Calu3 (cell line): ENCODE data around the gene AMPD3. TPM values are rescaled to one million over a fixed set of nuclear protein-coding genes. Genes with fewer than 3 reads are reported as not detected.

Source experiments
- BruUV-seq: library from RNA; stranded (reverse); fragments of 400-500 nt; replicated peaks from 2 replicates; lab custom pipeline; 2021; lab: Mats Ljungman, UMichigan
- CTCF ChIA-PET: fragments of 300-600 bp; sonication (Branson Sonifier 250); formaldehyde crosslinking; loops from one replicate; lab custom pipeline; 2022; ENCODE audit warnings: antibody characterized with exemption; lab: Charles Lee
- DNase-seq: peaks from one replicate; pipeline ENCODE4 v3.0.0; 2022
- H3K27ac Mint-ChIP-seq: one replicate; pipeline ENCODE4 v1.8.0; 2022; ENCODE audit warnings: mixed read lengths; ENCODE audit not compliant: unreplicated experiment
- H3K27me3 Mint-ChIP-seq: one replicate; pipeline ENCODE4 v1.8.0; 2022; ENCODE audit warnings: mixed read lengths; ENCODE audit not compliant: unreplicated experiment
- H3K36me3 Mint-ChIP-seq: one replicate; pipeline ENCODE4 v1.8.0; 2022; ENCODE audit warnings: mild to moderate bottlenecking, moderate library complexity, mixed read lengths; ENCODE audit not compliant: insufficient read depth, unreplicated experiment
- H3K4me1 Mint-ChIP-seq: one replicate; pipeline ENCODE4 v1.8.0; 2022; ENCODE audit warnings: mild to moderate bottlenecking, low read depth, mixed read lengths; ENCODE audit not compliant: unreplicated experiment
- H3K4me3 Mint-ChIP-seq: one replicate; pipeline ENCODE4 v1.8.0; 2022; ENCODE audit warnings: mild to moderate bottlenecking, low read depth, moderate library complexity, mixed read lengths; ENCODE audit not compliant: unreplicated experiment
- H3K9me3 Mint-ChIP-seq: one replicate; pipeline ENCODE4 v1.8.0; 2022; ENCODE audit warnings: low read depth, mixed read lengths; ENCODE audit not compliant: unreplicated experiment
- CTCF ChIP-seq: fragments of 200-600 bp; IDR thresholded peaks from one replicate; pipeline ENCODE4 v1.8.0; 2022; ENCODE audit warnings: antibody characterized with exemption; ENCODE audit not compliant: unreplicated experiment
- intact Hi-C: fragments of 100-400 bp; cut with micrococcal nuclease; formaldehyde crosslinking; loops from one replicate; pipeline ENCODE4 v1.10.0; 2022; ENCODE audit not compliant: unreplicated experiment
- total RNA-seq: library from RNA; stranded (reverse); gene quantifications from 2 replicates; pipeline ENCODE4 v1.2.3, GENCODE V29; 2022

AMPD3 gene
- total RNA-seq, 1 experiment from 2014 or later = 2.1 TPM

DNA sequence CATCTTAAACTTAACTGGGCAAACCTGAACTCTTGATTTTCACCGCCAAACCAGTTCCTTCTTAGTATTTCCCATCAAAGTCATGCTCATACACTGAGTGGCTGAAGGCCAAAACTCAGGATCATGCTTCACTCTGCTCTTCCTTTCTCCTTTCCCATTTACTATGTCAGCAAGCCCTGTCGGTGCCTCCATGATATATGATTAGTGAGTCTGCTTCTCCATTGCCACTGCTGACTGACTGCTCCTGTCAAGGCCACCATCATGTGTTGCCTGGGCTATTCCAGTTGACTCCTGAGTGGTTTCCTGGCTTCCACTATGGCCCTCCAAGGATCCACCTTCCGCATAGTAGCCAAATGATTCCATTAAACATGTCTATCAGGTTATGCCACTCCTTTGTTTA lies 42.8 kb upstream of the AMPD3 start:
- H3K27ac Mint-ChIP-seq = no peak overlapping the region
- TF ChIP-seq CTCF = no peak
- intact Hi-C loops = no loop called here
- no TSS peak for BruUV-seq
- no peak overlapping the region for H3K4me3 Mint-ChIP-seq
- no peaks in the 10 kb centered on the region for H3K9me3 Mint-ChIP-seq
- no peaks in the 10 kb centered on the region for H3K36me3 Mint-ChIP-seq
- peaks cover 47% of the 10 kb centered on the region for H3K27me3 Mint-ChIP-seq
- H3K4me1 Mint-ChIP-seq = peaks cover 14% of the 10 kb centered on the region
- no peak for DNase-seq
- CTCF ChIA-PET = no interaction called here

GRCh38 chr11:10413268-10413667 lies 41.8 kb upstream of the AMPD3 start:
- Mint-ChIP-seq H3K9me3 (no peaks in the 10 kb centered on the region), H3K27ac (no peak overlapping the region), H3K4me3 (no peak overlapping the region), H3K36me3 (no peaks in the 10 kb centered on the region), H3K4me1 (peaks cover 7% of the 10 kb centered on the region), H3K27me3 (peaks cover 47% of the 10 kb centered on the region)
- BruUV-seq = no TSS peak
- peak; percentile 32 for DNase-seq
- no peak for TF ChIP-seq CTCF
- intact Hi-C loops = no loop called here
- CTCF ChIA-PET = interaction anchor here (0.6 to 1.0 kb wide), 5 partner anchors 173 to 323 kb away, joined by 3 to 5 read pairs (median 4); no protein-coding TSS in a partner anchor

DNA sequence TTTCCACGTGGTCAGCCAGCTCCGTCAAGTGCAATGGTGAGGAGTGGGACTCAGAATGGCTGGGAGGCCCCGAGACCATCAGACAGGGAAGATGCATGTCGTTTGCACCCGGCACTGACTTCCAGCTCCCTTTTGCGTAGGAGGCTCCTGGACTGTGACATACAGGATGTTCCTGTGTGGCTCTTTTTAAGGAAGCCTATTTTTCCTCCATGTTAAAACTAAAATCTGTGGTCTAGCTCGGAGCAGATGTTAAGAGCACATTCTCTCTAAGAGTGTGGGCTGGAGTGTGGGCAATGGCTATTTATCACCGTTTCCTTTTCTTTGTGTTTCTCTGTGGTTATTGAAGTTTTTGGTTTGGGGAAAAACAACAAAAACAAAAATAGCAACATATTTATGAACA lies 40.9 kb upstream of the AMPD3 start:
- intact Hi-C loops = no loop called here
- H3K4me1 Mint-ChIP-seq = peaks cover 7% of the 10 kb centered on the region
- CTCF ChIA-PET = interaction anchor here (1.0 kb wide), 1 partner anchor 321 kb away, joined by 4 read pairs; no protein-coding TSS in a partner anchor
- TF ChIP-seq CTCF = no peak
- DNase-seq = no peak
- H3K27ac Mint-ChIP-seq = no peak overlapping the region
- peaks cover 47% of the 10 kb centered on the region for H3K27me3 Mint-ChIP-seq
- no peaks in the 10 kb centered on the region for H3K9me3 Mint-ChIP-seq
- BruUV-seq = no TSS peak
- no peaks in the 10 kb centered on the region for H3K36me3 Mint-ChIP-seq
- no peak overlapping the region for H3K4me3 Mint-ChIP-seq

- peaks cover 47% of the 10 kb centered on the region for H3K27me3 Mint-ChIP-seq
- intact Hi-C loops = no loop called here
- no peaks in the 10 kb centered on the region for H3K36me3 Mint-ChIP-seq
- CTCF ChIA-PET = no interaction called here
- no TSS peak for BruUV-seq
- no peak for DNase-seq
- H3K4me1 Mint-ChIP-seq = peaks cover 7% of the 10 kb centered on the region
- H3K9me3 Mint-ChIP-seq = no peaks in the 10 kb centered on the region
- no peak for TF ChIP-seq CTCF
- no peak overlapping the region for H3K4me3 Mint-ChIP-seq
- no peak overlapping the region for H3K27ac Mint-ChIP-seq
Measured at GRCh38 chr11:10414659-10415058, 40.4 kb upstream of the AMPD3 start.
